Uterus (tissue), 2 donors: ENCODE data around the gene CDH3.

ENCODE experiments used
- CTCF ChIP-seq, 4 experiments: fragments of 200-600 bp in 2 of 4; fragments of 450-650 bp in 2 of 4; sonication (generic) in 2 of 4; IDR thresholded peaks; one replicate each; pipeline ENCODE4 v1.5.1; 2016 to 2019; ENCODE audit warnings: antibody characterized with exemption in 4 of 4, mild to moderate bottlenecking in 2 of 4, moderate library complexity in 1 of 4
- POLR2A ChIP-seq, 2 donors: fragments of 450-650 bp; IDR thresholded peaks; one replicate each; pipeline ENCODE4 v1.6.1; 2016; ENCODE audit warnings: antibody characterized with exemption in 2 of 2, mild to moderate bottlenecking in 1 of 2, moderate library complexity in 1 of 2

- TF ChIP-seq CTCF (IDR thresholded peaks at IDR 0.05) (no peak), POLR2A (IDR thresholded peaks at IDR 0.05) (peak in 1 of 2 donors; percentile 6)
Measured at GRCh38 chr16:68644715-68645493, at the start of gene CDH3.
